Astrocyte (in vitro differentiated cells and primary cell): ENCODE measurements around the gene FAM53A. TPM values are rescaled to one million over a fixed set of nuclear protein-coding genes. Genes with fewer than 3 reads are reported as not detected.

Experiments
- DNase-seq: peaks from one replicate; pipeline ENCODE4 v3.0.0-alpha.2; 2010; ENCODE audit warnings: low read depth
- FAIRE-seq: peaks from 2 replicates; lab custom pipeline; 2011; peaks lifted over from hg19 to GRCh38; lab: Jason Lieb, UNC
- H2AFZ ChIP-seq: 2 replicates; pipeline ENCODE4 v1.6.0; 2012; ENCODE audit warnings: low read depth, low read length, inconsistent platforms
- H3K27ac ChIP-seq: 2 replicates; pipeline ENCODE4 v1.5.1; 2011; ENCODE audit warnings: low read depth, low read length, inconsistent platforms
- H3K27me3 ChIP-seq: 2 replicates; pipeline ENCODE4 v1.6.0; 2011; ENCODE audit warnings: low read length, inconsistent platforms; ENCODE audit not compliant: insufficient read depth
- H3K36me3 ChIP-seq: 2 replicates; pipeline ENCODE4 v1.5.1; 2011; ENCODE audit warnings: low read length, inconsistent platforms; ENCODE audit not compliant: insufficient read depth
- H3K4me1 ChIP-seq: 2 replicates; pipeline ENCODE4 v1.5.1; 2011; ENCODE audit warnings: low read length, inconsistent platforms; ENCODE audit not compliant: insufficient read depth
- H3K4me2 ChIP-seq: 2 replicates; pipeline ENCODE4 v1.6.0; 2012; ENCODE audit warnings: low read length, inconsistent platforms
- H3K4me3 ChIP-seq: 2 replicates; pipeline ENCODE4 v1.5.1; 2011; ENCODE audit warnings: low read depth, mild to moderate bottlenecking, low read length, inconsistent platforms; ENCODE audit not compliant: insufficient read depth
- H3K79me2 ChIP-seq: 2 replicates; pipeline ENCODE4 v1.6.0; 2012; ENCODE audit warnings: mild to moderate bottlenecking, low read length, inconsistent platforms; ENCODE audit not compliant: insufficient read depth
- H3K9ac ChIP-seq: 2 replicates; pipeline ENCODE4 v1.6.0; 2012; ENCODE audit warnings: mild to moderate bottlenecking, low read length, inconsistent platforms
- H3K9me3 ChIP-seq: 2 replicates; pipeline ENCODE4 v1.5.1; 2012; ENCODE audit warnings: low read depth, mild to moderate bottlenecking, low read length, inconsistent platforms; ENCODE audit not compliant: insufficient read depth
- H4K20me1 ChIP-seq: 2 replicates; pipeline ENCODE4 v1.6.0; 2012; ENCODE audit warnings: low read length, inconsistent platforms; ENCODE audit not compliant: insufficient read depth
- H3K27ac Mint-ChIP-seq: one replicate; pipeline ENCODE4 v1.8.0; 2021; ENCODE audit warnings: mild to moderate bottlenecking, mixed read lengths; ENCODE audit not compliant: unreplicated experiment
- H3K27me3 Mint-ChIP-seq: one replicate; pipeline ENCODE4 v1.8.0; 2021; ENCODE audit warnings: low read depth, mixed read lengths; ENCODE audit not compliant: unreplicated experiment
- H3K36me3 Mint-ChIP-seq: one replicate; pipeline ENCODE4 v1.8.0; 2021; ENCODE audit warnings: low read depth, mixed read lengths; ENCODE audit not compliant: unreplicated experiment
- H3K4me1 Mint-ChIP-seq: one replicate; pipeline ENCODE4 v1.8.0; 2021; ENCODE audit warnings: low read depth, mixed read lengths; ENCODE audit not compliant: unreplicated experiment
- H3K4me3 Mint-ChIP-seq: one replicate; pipeline ENCODE4 v1.8.0; 2021; ENCODE audit warnings: mild to moderate bottlenecking, moderate library complexity, mixed read lengths; ENCODE audit not compliant: unreplicated experiment
- H3K9me3 Mint-ChIP-seq: one replicate; pipeline ENCODE4 v1.8.0; 2021; ENCODE audit warnings: mild to moderate bottlenecking, mixed read lengths; ENCODE audit not compliant: unreplicated experiment
- EZH2 ChIP-seq: IDR thresholded peaks from 2 replicates; pipeline ENCODE4 v1.6.1; 2012; ENCODE audit warnings: mild to moderate bottlenecking, low read length, inconsistent platforms; ENCODE audit not compliant: insufficient read depth
- total RNA-seq: library from RNA; stranded (reverse); gene quantifications from 2 replicates; pipeline ENCODE4 v1.2.1, GENCODE V29; 2021
- TF ChIP-seq, protein P1 (sequence below): IDR thresholded peaks from 2 replicates; pipeline ENCODE4 v1.5.1; 2011; ENCODE audit warnings: low read depth, mild to moderate bottlenecking, inconsistent platforms, low read length, moderate library complexity; ENCODE audit not compliant: insufficient read depth

FAM53A gene
- total RNA-seq, 1 donor from 2014 or later, result 2.1 TPM

DNA sequence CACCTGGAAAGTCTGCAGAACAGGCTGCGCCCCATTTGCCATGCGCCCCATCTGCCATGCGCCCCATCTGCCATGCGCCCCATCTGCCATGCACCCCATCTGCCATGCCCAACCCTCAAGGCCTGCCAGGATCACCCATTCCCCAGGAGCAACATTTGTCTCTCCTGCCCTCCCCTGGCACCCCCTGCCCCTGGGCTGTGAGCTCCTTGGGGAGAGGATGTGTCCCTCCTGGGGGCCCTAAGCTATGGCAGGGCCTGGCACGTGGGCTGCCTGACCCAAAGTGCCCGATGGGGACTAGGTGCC lies 82.6 kb downstream of the FAM53A start:
- Histone ChIP-seq H4K20me1 (no peaks in the 10 kb centered on the region), H3K9ac (no peak overlapping the region), H3K27ac (no peak overlapping the region), H3K9me3 (no peaks in the 10 kb centered on the region), H3K79me2 (no peaks in the 10 kb centered on the region), H2AFZ (no peak overlapping the region), H3K4me2 (no peak overlapping the region), H3K36me3 (no peaks in the 10 kb centered on the region), H3K4me3 (no peak overlapping the region), H3K4me1 (no peaks in the 10 kb centered on the region), H3K27me3 (no peaks in the 10 kb centered on the region)
- TF ChIP-seq EZH2, result no peak
- TF ChIP-seq, protein P1, sequence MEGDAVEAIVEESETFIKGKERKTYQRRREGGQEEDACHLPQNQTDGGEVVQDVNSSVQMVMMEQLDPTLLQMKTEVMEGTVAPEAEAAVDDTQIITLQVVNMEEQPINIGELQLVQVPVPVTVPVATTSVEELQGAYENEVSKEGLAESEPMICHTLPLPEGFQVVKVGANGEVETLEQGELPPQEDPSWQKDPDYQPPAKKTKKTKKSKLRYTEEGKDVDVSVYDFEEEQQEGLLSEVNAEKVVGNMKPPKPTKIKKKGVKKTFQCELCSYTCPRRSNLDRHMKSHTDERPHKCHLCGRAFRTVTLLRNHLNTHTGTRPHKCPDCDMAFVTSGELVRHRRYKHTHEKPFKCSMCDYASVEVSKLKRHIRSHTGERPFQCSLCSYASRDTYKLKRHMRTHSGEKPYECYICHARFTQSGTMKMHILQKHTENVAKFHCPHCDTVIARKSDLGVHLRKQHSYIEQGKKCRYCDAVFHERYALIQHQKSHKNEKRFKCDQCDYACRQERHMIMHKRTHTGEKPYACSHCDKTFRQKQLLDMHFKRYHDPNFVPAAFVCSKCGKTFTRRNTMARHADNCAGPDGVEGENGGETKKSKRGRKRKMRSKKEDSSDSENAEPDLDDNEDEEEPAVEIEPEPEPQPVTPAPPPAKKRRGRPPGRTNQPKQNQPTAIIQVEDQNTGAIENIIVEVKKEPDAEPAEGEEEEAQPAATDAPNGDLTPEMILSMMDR, result no peak
- peaks cover 17% of the 10 kb centered on the region for H3K27me3 Mint-ChIP-seq
- H3K4me3 Mint-ChIP-seq, result no peak overlapping the region
- H3K9me3 Mint-ChIP-seq, result no peaks in the 10 kb centered on the region
- H3K27ac Mint-ChIP-seq, result no peak overlapping the region
- no peaks in the 10 kb centered on the region for H3K36me3 Mint-ChIP-seq
- DNase-seq (no peak), FAIRE-seq (no peak)
- H3K4me1 Mint-ChIP-seq, result no peaks in the 10 kb centered on the region

DNA sequence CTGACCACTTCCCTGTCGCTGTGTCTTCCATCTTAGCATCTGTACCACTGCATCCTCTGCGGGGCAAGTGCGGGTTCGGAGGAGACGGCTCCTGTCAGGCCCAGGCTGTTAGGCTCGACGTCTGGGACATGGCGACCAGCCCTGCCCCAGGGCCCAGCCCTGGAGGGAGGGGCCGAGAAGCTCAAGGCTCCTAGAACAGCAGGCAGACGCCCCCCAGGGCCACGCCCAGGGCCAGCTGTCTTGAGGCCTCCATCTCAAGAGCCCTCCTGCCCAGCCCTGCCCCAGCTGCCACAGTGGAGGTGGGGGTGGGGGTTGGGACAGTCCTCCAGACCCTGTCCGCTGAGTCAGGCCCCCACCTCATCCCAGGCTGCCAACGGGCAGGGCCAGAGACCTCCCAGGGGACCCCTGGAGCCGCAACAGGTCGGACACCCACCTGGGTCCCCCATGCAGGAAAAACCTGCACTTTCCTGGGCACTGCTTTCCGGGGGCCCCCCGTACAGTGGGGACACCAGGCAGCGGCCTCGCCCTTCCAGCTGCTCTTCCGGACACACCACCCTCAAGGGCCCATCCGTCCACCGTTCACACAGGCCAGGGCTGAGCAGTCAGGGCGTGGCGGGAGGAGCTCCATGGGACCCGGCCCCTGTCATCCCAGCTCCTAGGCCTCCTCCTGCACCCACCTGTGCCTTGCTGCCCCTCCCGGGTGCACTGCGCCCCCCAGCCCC lies 83.1 kb downstream of the FAM53A start:
- H4K20me1 ChIP-seq, result no peaks in the 10 kb centered on the region
- Mint-ChIP-seq H3K9me3 (no peaks in the 10 kb centered on the region), H3K36me3 (no peaks in the 10 kb centered on the region), H3K4me1 (no peaks in the 10 kb centered on the region), H3K4me3 (no peak overlapping the region), H3K27me3 (peaks cover 13% of the 10 kb centered on the region), H3K27ac (no peak overlapping the region)
- H3K4me3 ChIP-seq, result no peak overlapping the region
- H3K79me2 ChIP-seq, result no peaks in the 10 kb centered on the region
- TF ChIP-seq EZH2, result no peak
- TF ChIP-seq, protein P1, result no peak
- H2AFZ ChIP-seq, result no peak overlapping the region
- DNase-seq (no peak), FAIRE-seq (no peak)
- no peaks in the 10 kb centered on the region for H3K36me3 ChIP-seq
- no peak overlapping the region for H3K9ac ChIP-seq
- H3K4me1 ChIP-seq, result no peaks in the 10 kb centered on the region
- no peaks in the 10 kb centered on the region for H3K27me3 ChIP-seq
- no peak overlapping the region for H3K27ac ChIP-seq
- no peaks in the 10 kb centered on the region for H3K9me3 ChIP-seq
- no peak overlapping the region for H3K4me2 ChIP-seq

DNA sequence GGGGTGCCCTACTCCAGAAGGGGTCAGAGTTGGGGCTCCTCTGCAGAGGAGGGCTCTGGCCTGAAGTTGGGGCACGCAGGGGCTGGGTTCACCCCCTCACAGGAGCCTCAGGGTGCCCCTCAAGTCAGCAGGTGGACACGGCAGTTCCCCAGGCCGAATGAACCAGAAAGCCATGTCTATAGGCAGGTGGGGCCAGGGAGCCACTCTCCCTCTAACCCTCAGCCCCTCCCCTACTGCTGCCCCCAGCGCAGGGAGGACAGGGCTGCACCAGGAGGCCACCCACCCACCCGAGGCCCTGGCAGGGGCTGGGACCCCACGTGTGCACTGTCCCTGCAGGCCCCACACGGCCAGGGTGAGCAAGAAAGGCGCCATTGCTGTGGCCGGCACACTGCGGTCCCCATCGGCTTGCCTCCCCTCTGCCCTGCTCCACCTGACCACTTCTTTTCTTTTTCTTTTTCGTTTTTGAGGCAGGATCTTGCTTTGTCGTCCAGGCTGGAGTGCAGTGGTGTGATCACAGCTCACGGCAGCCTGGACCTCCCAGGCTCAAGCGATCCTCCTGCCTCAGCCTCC lies 83.8 kb downstream of the FAM53A start:
- no peak overlapping the region for H3K4me2 ChIP-seq
- no peaks in the 10 kb centered on the region for H3K79me2 ChIP-seq
- TF ChIP-seq EZH2, result no peak
- TF ChIP-seq, protein P1, result no peak
- no peak for DNase-seq
- no peak overlapping the region for H3K9ac ChIP-seq
- H3K27ac Mint-ChIP-seq, result no peak overlapping the region
- no peak overlapping the region for H3K4me3 Mint-ChIP-seq
- H4K20me1 ChIP-seq, result no peaks in the 10 kb centered on the region
- H3K9me3 Mint-ChIP-seq, result no peaks in the 10 kb centered on the region
- H3K27me3 Mint-ChIP-seq, result peaks cover 11% of the 10 kb centered on the region
- H3K4me1 ChIP-seq, result no peaks in the 10 kb centered on the region
- no peaks in the 10 kb centered on the region for H3K9me3 ChIP-seq
- H3K36me3 Mint-ChIP-seq, result no peaks in the 10 kb centered on the region
- H2AFZ ChIP-seq, result no peak overlapping the region
- H3K27ac ChIP-seq, result no peak overlapping the region
- no peak overlapping the region for H3K4me3 ChIP-seq
- no peaks in the 10 kb centered on the region for H3K36me3 ChIP-seq
- no peaks in the 10 kb centered on the region for H3K27me3 ChIP-seq
- no peaks in the 10 kb centered on the region for H3K4me1 Mint-ChIP-seq
- no peak for FAIRE-seq
